Heart left ventricle (tissue), 16 donors: ENCODE data around the gene OSGIN1. TPM values are rescaled to one million over a fixed set of nuclear protein-coding genes. Genes with fewer than 3 reads are reported as not detected.

Source experiments
- ATAC-seq, 4 donors: fragments of 200-7000 bp; cut with Tn5 transposase; one replicate each; pipeline ENCODE4 v1.9.1; 2020 to 2022; ENCODE audit warnings: moderate library complexity in 4 of 4, mild to moderate bottlenecking in 3 of 4, moderate number of reproducible peaks in 1 of 4
- DNase-seq, 5 donors: peaks; one replicate each; pipeline ENCODE4 v3.0.0-alpha.2; 2020
- H3K27ac ChIP-seq, 12 donors: fragments of 200-600 bp; sonication (generic) in 4 of 12; one replicate each; pipeline versions ENCODE4 v1.5.0 to v1.8.0; 2016 to 2022; ENCODE audit warnings: mild to moderate bottlenecking in 2 of 12
- H3K27me3 ChIP-seq, 9 donors: fragments of 200-600 bp; sonication (generic) in 2 of 9; one replicate each; pipeline versions ENCODE4 v1.5.1 to v1.8.0; 2016 to 2022; ENCODE audit warnings: mild to moderate bottlenecking in 3 of 9
- H3K36me3 ChIP-seq, 9 donors: fragments of 200-600 bp; sonication (generic) in 2 of 9; one replicate each; pipeline versions ENCODE4 v1.5.0 to v1.8.0; 2018 to 2022; ENCODE audit warnings: mild to moderate bottlenecking in 2 of 9
- H3K4me1 ChIP-seq, 12 donors: fragments of 200-600 bp; sonication (generic) in 4 of 12; one replicate each; pipeline versions ENCODE4 v1.5.0 to v1.8.0; 2016 to 2022; ENCODE audit warnings: mild to moderate bottlenecking in 3 of 12
- H3K4me3 ChIP-seq, 12 donors: fragments of 200-600 bp; sonication (generic) in 4 of 12; one replicate each; pipeline versions ENCODE4 v1.5.0 to v1.8.0; 2017 to 2022; ENCODE audit warnings: mild to moderate bottlenecking in 9 of 12, moderate library complexity in 4 of 12
- H3K9me3 ChIP-seq, 12 donors: fragments of 200-600 bp; sonication (generic) in 4 of 12; one replicate each; pipeline versions ENCODE4 v1.5.0 to v1.8.0; 2016 to 2022; ENCODE audit warnings: mild to moderate bottlenecking in 1 of 12
- CTCF ChIP-seq, 12 donors: fragments of 200-600 bp; sonication (generic) in 4 of 12; IDR thresholded peaks; one replicate each; pipeline versions ENCODE4 v1.5.0 to v1.8.0; 2018 to 2022; ENCODE audit warnings: antibody characterized with exemption in 12 of 12, mild to moderate bottlenecking in 5 of 12
- POLR2A ChIP-seq, 2 donors: fragments of 450-650 bp; IDR thresholded peaks; one replicate each; pipeline ENCODE4 v1.6.1; 2017; ENCODE audit warnings: antibody characterized with exemption in 2 of 2, mild to moderate bottlenecking in 2 of 2, moderate library complexity in 2 of 2
- WGBS, 4 donors: extraction: QIAGEN DNeasy Blood & Tissue Kit in 2 of 4; methylation state at CpG; one replicate each; pipeline versions ENCODE4 v1.1.5 to v1.1.7; 2013 to 2018; 5-methylcytosine and 5-hydroxymethylcytosine counted together
- intact Hi-C, 10 donors: fragments of 100-400 bp; cut with DNase I; formaldehyde crosslinking; loops; one replicate each; pipeline versions ENCODE4 v1.11.1 to v1.14.2; 2022
- polyA plus RNA-seq, 2 donors: library from polyadenylated mRNA; stranded (reverse); fragments of 200-250 nt; gene quantifications; one replicate each; pipeline ENCODE4 v1.2.3, GENCODE V29; 2013
- total RNA-seq, 9 donors: library from RNA; depleted of rRNA in 2 of 9; stranded (reverse); fragments of >200 nt in 2 of 9; fragmentation: NEBNext Ultra II Directional in 3 of 9; extraction: Animal tissue kit (Norgen Biotek cat#: 25700) in 3 of 9; gene quantifications; one replicate each; pipeline versions ENCODE4 v1.1.0 to v1.2.4, GENCODE V29; 2016 to 2023
- donor health status: ischemic (EF 13 %, LVEDD 7.1; RV severe dilation, severe dysfunction).
- donor health status: healthy with polysubstance abuse.
- donor health status: DM: no; HTN: yes; CAD: no.
- donor health status: DM: no; HTN: no; CAD: no.
- donor health status: ischemic (EF 25% LVEDD 6.9; RV normal size, moderate dysfunction).
- donor health status: ischemic (EF 25% LVEDD 5.7; RV mildly dilated, moderate dysfunction).
- donor health status: healthy.
- donor health status: DM: yes; HTN: yes; CAD: no.
- donor health status: ischemic (EF 35%, LVEDD 5.7; RV mildly dilated, moderate dysfunction).
- donor health status: nonischemic (EF 11% LVEDD 7.7; RV severe dilation, severe dysfunction).
- donor health status: DM: yes; HTN: yes; CAD: no.
- donor health status: PGD.
- donor health status: ischemic (EF 29% LVEDD 5.4; RV normal size, mild dysfunction).
- donor health status: nonischemic (EF 23%, LVEDD 6.1; RV moderate dilation, normal function).

The OSGIN1 gene
- total and polyA plus RNA-seq, 11 donors, result 3.3 to 12.8 (median 7.0) TPM

- Histone ChIP-seq H3K27ac (peak overlapping the region in 3 of 12 donors; percentile 70 to 82 (median 81)), H3K36me3 (peaks cover 0 to 66% (median 27%) of the 10 kb centered on the region in 9 donors), H3K27me3 (no peaks in the 10 kb centered on the region), H3K4me3 (no peak overlapping the region), H3K4me1 (peaks cover 0 to 37% (median 6%) of the 10 kb centered on the region in 12 donors), H3K9me3 (no peaks in the 10 kb centered on the region)
- 91 to 96% (median 94%) methylated on average over 19 to 29 of the region's 29 CpGs for WGBS, 4 donors
- intact Hi-C loops, result loop anchor here in 3 of 10 donors (5.0 to 10.0 kb wide), 3 partner anchors 97 to 524 kb away; no protein-coding TSS in a partner anchor
- ATAC-seq (no peak), DNase-seq (no peak)
- TF ChIP-seq POLR2A (IDR thresholded peaks at IDR 0.05) (no peak), CTCF (IDR thresholded peaks at IDR 0.05) (no peak)
Measured at GRCh38 chr16:83960521-83961249, 7.6 kb downstream of the OSGIN1 start.

GRCh38 chr16:83961591-83961990 lies 8.6 kb downstream of the OSGIN1 start:
- no peak for ATAC-seq
- intact Hi-C loops, result loop anchor here in 3 of 10 donors (5.0 to 10.0 kb wide), 3 partner anchors 96 to 523 kb away; no protein-coding TSS in a partner anchor
- H3K36me3 ChIP-seq, result peaks cover 0 to 74% (median 27%) of the 10 kb centered on the region in 9 donors

GRCh38 chr16:83963277-83964119 lies 10.5 kb downstream of the OSGIN1 start:
- H3K36me3 ChIP-seq, result peaks cover 0 to 68% (median 27%) of the 10 kb centered on the region in 9 donors
- no peak overlapping the region for H3K4me3 ChIP-seq
- ATAC-seq (peak; percentile 76 to 84 (median 80)), DNase-seq (peak in 4 of 5 donors; percentile 57 to 82 (median 61))
- peaks cover 0 to 23% (median 6%) of the 10 kb centered on the region in 12 donors for H3K4me1 ChIP-seq
- peak overlapping the region in 11 of 12 donors; percentile 24 to 87 (median 75) for H3K27ac ChIP-seq
- H3K27me3 ChIP-seq, result no peaks in the 10 kb centered on the region
- intact Hi-C loops, result loop anchor here in 4 of 10 donors (2.0 to 10.0 kb wide), 4 partner anchors 94 to 521 kb away; no protein-coding TSS in a partner anchor
- H3K9me3 ChIP-seq, result no peaks in the 10 kb centered on the region
- WGBS, 4 donors, result 70 to 78% (median 75%) methylated on average over 22 of the region's 22 CpGs
- TF ChIP-seq CTCF (IDR thresholded peaks at IDR 0.05) (no peak), POLR2A (IDR thresholded peaks at IDR 0.05) (no peak)

More at GRCh38 chr16:83961591-83961990, 8.6 kb downstream of the OSGIN1 start:
- Histone ChIP-seq H3K4me3 (no peak overlapping the region), H3K27me3 (no peaks in the 10 kb centered on the region), H3K4me1 (peaks cover 0 to 28% (median 6%) of the 10 kb centered on the region in 12 donors), H3K9me3 (no peaks in the 10 kb centered on the region), H3K27ac (peak overlapping the region in 1 of 12 donors; percentile 77)
- WGBS, 4 donors, result 82 to 94% (median 90%) methylated on average over 5 of the region's 5 CpGs
- no peak for DNase-seq
- no peak for TF ChIP-seq CTCF (IDR thresholded peaks at IDR 0.05)
- TF ChIP-seq POLR2A (IDR thresholded peaks at IDR 0.05), result no peak
